GM20000 (cell line): ENCODE measurements around the gene ARSB.
A peak's percentile ranks its signal among the peaks of the same experiment; 100 is the strongest.

ENCODE experiments used
- DNase-seq: peaks from one replicate; pipeline ENCODE4 v3.0.0; 2012; ENCODE audit warnings: low spot score
- CTCF ChIP-seq: IDR thresholded peaks from 2 replicates; pipeline ENCODE4 v1.5.1; 2012; ENCODE audit warnings: mild to moderate bottlenecking, control low read depth; ENCODE audit errors: extremely low read depth, missing control alignments

The ARSB gene

DNA sequence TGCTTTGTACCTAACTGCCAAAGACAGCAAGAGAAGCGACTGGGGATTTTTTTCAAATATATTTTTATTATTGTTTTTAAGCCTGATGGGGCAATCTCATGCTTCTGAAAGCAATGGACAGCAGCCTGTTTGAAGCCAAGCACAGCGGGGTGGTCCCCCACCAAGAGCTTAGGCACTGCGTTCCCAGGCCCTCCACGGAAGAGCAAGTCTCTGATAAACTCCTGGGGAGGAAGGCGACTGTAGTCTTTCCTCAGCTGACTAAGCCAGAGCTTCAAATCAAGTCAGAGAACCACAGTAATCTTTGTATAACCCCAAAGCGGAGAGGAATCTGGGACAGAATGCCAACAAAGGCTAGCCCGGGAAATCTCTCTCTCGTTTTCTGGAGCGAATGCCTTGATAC lies 54.4 kb downstream of the ARSB start:
- no peak for TF ChIP-seq CTCF
- no peak for DNase-seq

DNA sequence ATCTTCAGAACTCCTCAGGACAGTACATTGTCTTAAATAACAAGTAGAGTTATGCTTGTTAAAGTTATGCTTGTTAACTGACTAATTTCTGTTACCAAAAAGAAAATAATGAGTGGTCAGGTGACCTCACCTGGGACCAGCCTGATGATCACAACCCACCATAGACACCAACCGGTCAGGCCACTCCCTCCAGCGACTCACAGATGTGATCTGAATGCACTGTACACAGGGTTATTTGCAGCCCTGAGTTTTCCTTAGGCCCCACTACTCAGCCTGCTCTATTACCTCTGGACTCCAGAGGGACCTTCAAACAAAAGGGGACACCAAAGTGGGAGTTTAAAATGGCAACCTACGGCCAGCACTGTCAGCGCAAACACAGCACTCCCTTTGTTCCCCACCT lies 55.3 kb downstream of the ARSB start:
- no peak for DNase-seq
- TF ChIP-seq CTCF: no peak

DNA sequence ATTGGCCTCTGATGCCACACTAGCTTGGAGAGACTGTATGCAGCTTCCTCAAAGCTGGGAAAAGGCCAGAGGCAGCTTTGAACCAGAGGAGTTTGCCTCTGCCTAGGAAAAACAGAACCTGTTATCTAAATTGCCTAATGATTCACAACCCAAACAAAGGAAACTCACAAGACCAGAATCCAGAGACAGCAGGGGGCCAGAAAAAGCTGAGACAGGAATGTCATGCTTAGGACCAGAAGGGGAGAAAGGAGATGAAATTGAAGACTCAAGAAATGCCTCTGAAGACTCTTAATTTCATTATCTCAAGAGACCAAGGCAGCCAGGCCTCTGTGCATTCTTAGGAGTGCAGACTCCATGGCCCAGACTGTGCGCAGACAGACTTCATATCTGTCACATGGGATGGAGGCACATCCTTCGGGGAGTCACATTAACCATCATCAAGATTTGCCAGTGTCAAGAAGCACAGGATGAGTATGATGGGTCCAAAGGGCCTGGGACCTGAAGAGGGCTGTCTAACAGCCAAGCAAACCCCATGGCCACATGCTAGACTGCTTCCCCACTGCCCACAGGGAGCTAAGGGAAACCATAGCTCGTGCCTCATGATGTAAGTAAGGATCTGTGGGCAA lies 57.3 kb downstream of the ARSB start:
- no peak for TF ChIP-seq CTCF
- DNase-seq: no peak

DNA sequence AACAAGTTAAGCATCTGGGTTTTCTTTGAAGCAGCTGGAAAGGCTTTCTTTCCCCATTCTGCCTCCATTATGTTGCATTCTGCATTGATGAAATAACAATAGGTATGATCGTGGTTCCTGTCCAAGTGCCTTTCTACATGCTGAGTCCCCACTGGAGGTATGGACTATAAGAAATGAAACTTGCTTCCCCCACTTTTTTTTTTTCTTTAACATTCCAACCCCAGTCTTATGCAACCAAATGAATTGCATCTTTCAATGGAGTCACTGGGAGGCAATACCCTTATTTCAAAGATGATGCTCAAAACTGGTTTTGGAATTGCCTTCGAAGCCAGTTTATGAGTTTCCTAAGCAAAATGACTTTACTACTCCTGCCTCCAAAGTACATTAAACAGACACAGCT lies 58.9 kb downstream of the ARSB start:
- TF ChIP-seq CTCF: no peak
- no peak for DNase-seq

GRCh38 chr5:78925129-78925876 lies 59.8 kb downstream of the ARSB start:
- TF ChIP-seq CTCF: no peak
- no peak for DNase-seq

DNA sequence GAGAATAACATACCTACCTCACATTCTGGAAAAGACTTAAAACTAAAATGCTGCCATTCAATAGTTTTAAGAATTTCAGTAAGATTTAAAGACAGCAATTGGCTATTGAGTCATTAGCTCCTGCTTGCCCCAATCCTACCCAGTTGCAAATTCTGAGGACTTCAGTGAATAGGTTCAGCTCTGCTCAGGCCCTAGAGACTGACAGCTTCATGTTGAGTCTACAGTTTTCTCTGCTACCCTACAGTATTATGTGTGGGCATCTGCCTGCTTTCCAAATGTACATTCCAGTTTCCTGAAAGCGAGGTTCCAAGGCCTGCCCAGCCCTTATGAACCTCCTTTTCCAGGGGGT lies 61.5 kb downstream of the ARSB start:
- DNase-seq: no peak
- TF ChIP-seq CTCF: no peak

GRCh38 chr5:78922879-78923621 lies 62.1 kb downstream of the ARSB start:
- peak; percentile 39 for DNase-seq
- no peak for TF ChIP-seq CTCF
